GM13977 (cell line): ENCODE measurements around the gene KIAA0825.

Experiments used
- DNase-seq: peaks from one replicate; pipeline ENCODE4 v3.0.0; 2012; ENCODE audit warnings: low spot score
- CTCF ChIP-seq: IDR thresholded peaks from 2 replicates; pipeline ENCODE4 v1.5.1; 2012; ENCODE audit warnings: mild to moderate bottlenecking, control low read depth; ENCODE audit not compliant: insufficient read depth; ENCODE audit errors: extremely low read depth, missing control alignments
- in situ Hi-C: fragments of 300-500 bp; cut with MboI; formaldehyde crosslinking; loops from one replicate; pipeline ENCODE4 v1.12.0; 2022; ENCODE audit warnings: low sequenced_read_pairs, low pct_unique_long_range_greater_than_20kb, mixed read lengths, inconsistent platforms; ENCODE audit not compliant: unreplicated experiment

The KIAA0825 gene

GRCh38 chr5:94538260-94538659, 80.1 kb downstream of the KIAA0825 start:
- in situ Hi-C loops: no loop called here
- no peak for DNase-seq
- TF ChIP-seq CTCF: no peak

GRCh38 chr5:94526706-94527105, 91.7 kb downstream of the KIAA0825 start:
- no peak for TF ChIP-seq CTCF
- no peak for DNase-seq
- in situ Hi-C loops: no loop called here

- peak; percentile 69 for TF ChIP-seq CTCF
- in situ Hi-C loops: no loop called here
- DNase-seq: peak; percentile 53
Measured at GRCh38 chr5:94524841-94525697, 93.3 kb downstream of the KIAA0825 start.

- no peak for DNase-seq
- no peak for TF ChIP-seq CTCF
- in situ Hi-C loops: no loop called here
Measured at GRCh38 chr5:94523018-94523417, 95.4 kb downstream of the KIAA0825 start.

GRCh38 chr5:94522117-94522516, 96.3 kb downstream of the KIAA0825 start:
- in situ Hi-C loops: no loop called here
- TF ChIP-seq CTCF: no peak
- DNase-seq: no peak

- no peak for DNase-seq
- no peak for TF ChIP-seq CTCF
- in situ Hi-C loops: no loop called here
Measured at GRCh38 chr5:94517490-94518488, 100.6 kb downstream of the KIAA0825 start.
